Measurements from ENCODE around the gene RASSF3. TPM values are rescaled to one million over a fixed set of nuclear protein-coding genes. Genes with fewer than 3 reads are reported as not detected.

The RASSF3 gene
- total and polyA plus RNA-seq, 12 donors = 21.7 to 75.8 (median 39.5) TPM

DNA sequence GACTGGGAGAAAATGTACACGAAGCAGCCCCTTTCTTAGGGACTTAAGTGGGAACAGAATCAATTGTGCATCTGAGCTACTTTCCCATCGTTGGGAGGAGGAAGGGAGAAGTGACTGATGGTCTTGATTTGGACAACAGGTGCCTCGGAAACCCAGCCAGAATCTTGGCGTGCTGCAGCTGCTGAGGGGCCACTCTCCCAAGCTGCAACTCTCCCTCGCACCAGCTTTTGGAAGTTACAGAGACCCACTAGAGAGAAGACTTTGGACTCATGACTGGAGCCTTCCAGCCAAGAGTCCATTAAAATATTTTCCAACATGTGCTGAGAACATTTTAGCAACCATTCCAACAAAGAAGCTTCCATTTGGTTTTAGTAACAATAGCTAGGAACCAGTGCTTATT is 96.6 kb downstream of the RASSF3 start:
- intact Hi-C loops (cut with DNase I) = no loop called here

GRCh38 chr12:64707362-64707761 is 97.1 kb downstream of the RASSF3 start:
- Histone ChIP-seq H3K36me3 (replicated peaks in 1 of 2) (no peaks in the 10 kb centered on the region), H3K4me3 (no peak overlapping the region), H3K9me3 (replicated peaks in 1 of 3) (no peaks in the 10 kb centered on the region), H3K27me3 (no peaks in the 10 kb centered on the region), H3K27ac (no peak overlapping the region), H3K4me1 (replicated peaks in 1 of 2) (peaks cover 0 to 6% of the 10 kb centered on the region in 2 donors)
- TF ChIP-seq POLR2A (IDR thresholded peaks at IDR 0.05) (no peak), CTCF (IDR thresholded peaks at IDR 0.05) (no peak)
- intact Hi-C loops (cut with DNase I) = no loop called here
- no peak for DNase-seq
- 86 to 93% (median 90%) methylated on average over 4 of the region's 4 CpGs for WGBS, 4 donors

More for the DNA sequence above, 96.6 kb downstream of the RASSF3 start:
- Histone ChIP-seq H3K9me3 (replicated peaks in 1 of 3) (no peaks in the 10 kb centered on the region), H3K27ac (no peak overlapping the region), H3K4me3 (no peak overlapping the region), H3K4me1 (replicated peaks in 1 of 2) (peaks cover 0 to 6% of the 10 kb centered on the region in 2 donors), H3K27me3 (no peaks in the 10 kb centered on the region), H3K36me3 (replicated peaks in 1 of 2) (no peaks in the 10 kb centered on the region)
- 74 to 90% (median 84%) methylated on average over 5 of the region's 5 CpGs for WGBS, 4 donors
- no peak for DNase-seq
- TF ChIP-seq CTCF (IDR thresholded peaks at IDR 0.05) (no peak), POLR2A (IDR thresholded peaks at IDR 0.05) (no peak)

- intact Hi-C loops (cut with DNase I) = no loop called here
- DNase-seq = no peak
- Histone ChIP-seq H3K27ac (no peak overlapping the region), H3K4me3 (no peak overlapping the region), H3K27me3 (no peaks in the 10 kb centered on the region), H3K36me3 (replicated peaks in 1 of 2) (no peaks in the 10 kb centered on the region), H3K4me1 (replicated peaks in 1 of 2) (peaks cover 0 to 6% of the 10 kb centered on the region in 2 donors), H3K9me3 (replicated peaks in 1 of 3) (no peaks in the 10 kb centered on the region)
- TF ChIP-seq POLR2A (IDR thresholded peaks at IDR 0.05) (no peak), CTCF (IDR thresholded peaks at IDR 0.05) (no peak)
- WGBS, 4 donors = 87 to 96% (median 94%) methylated on average over 2 of the region's 2 CpGs
These were observed 97.6 kb downstream of the RASSF3 start for GRCh38 chr12:64707926-64708325.

GRCh38 chr12:64709429-64709828 is 99.1 kb downstream of the RASSF3 start:
- peaks cover 0 to 6% of the 10 kb centered on the region in 2 donors for H3K4me1 ChIP-seq (replicated peaks in 1 of 2)
- no peak for TF ChIP-seq CTCF (IDR thresholded peaks at IDR 0.05)
- TF ChIP-seq POLR2A (IDR thresholded peaks at IDR 0.05) = no peak
- no peaks in the 10 kb centered on the region for H3K27me3 ChIP-seq
- no peak overlapping the region for H3K27ac ChIP-seq
- 98 to 100% (median 99%) methylated on average over 1 to 2 of the region's 2 CpGs for WGBS, 4 donors
- DNase-seq = no peak
- no peaks in the 10 kb centered on the region for H3K9me3 ChIP-seq (replicated peaks in 1 of 3)
- intact Hi-C loops (cut with DNase I) = no loop called here
- peaks cover 0 to 6% of the 10 kb centered on the region in 2 donors for H3K36me3 ChIP-seq (replicated peaks in 1 of 2)
- no peak overlapping the region for H3K4me3 ChIP-seq

All from adrenal gland (tissue), 12 donors.